WI38 (cell line): ENCODE measurements around the gene MTMR8.
"Not testable (repeated sequence)": the region's sequence is repeated elsewhere in the genome, so short reads cannot be mapped to it uniquely, and the experiment has no call there.

Source experiments
- H3K4me3 ChIP-seq: 2 replicates; pipeline ENCODE4 v1.5.1; 2011; ENCODE audit warnings: low read depth, mild to moderate bottlenecking, control low read depth, low read length
- CTCF ChIP-seq: IDR thresholded peaks from 2 replicates; pipeline ENCODE4 v1.5.1; 2012; ENCODE audit warnings: low read depth, mild to moderate bottlenecking, control low read depth, low read length

MTMR8 gene

GRCh38 chrX:64398088-64398487 is 2.8 kb upstream of the MTMR8 start:
- TF ChIP-seq CTCF = no peak

GRCh38 chrX:64395568-64395929 is 297 bp upstream of the MTMR8 start:
- no peak overlapping the region for H3K4me3 ChIP-seq
- TF ChIP-seq CTCF = no peak

More at GRCh38 chrX:64398088-64398487, 2.8 kb upstream of the MTMR8 start:
- no peak overlapping the region for H3K4me3 ChIP-seq

GRCh38 chrX:64394059-64394873 is 986 bp downstream of the MTMR8 start:
- no peak for TF ChIP-seq CTCF
- no peak overlapping the region for H3K4me3 ChIP-seq

GRCh38 chrX:64389489-64389888 is 5.8 kb downstream of the MTMR8 start:
- no peak for TF ChIP-seq CTCF
- no peak overlapping the region for H3K4me3 ChIP-seq

- H3K4me3 ChIP-seq = not testable (repeated sequence)
Observed at GRCh38 chrX:64380789-64381188, 14.5 kb downstream of the MTMR8 start.

- H3K4me3 ChIP-seq = no peak overlapping the region
- no peak for TF ChIP-seq CTCF
Observed at GRCh38 chrX:64379924-64380323, 15.3 kb downstream of the MTMR8 start.

GRCh38 chrX:64377753-64378152 is 17.5 kb downstream of the MTMR8 start:
- no peak overlapping the region for H3K4me3 ChIP-seq
- TF ChIP-seq CTCF = no peak

- H3K4me3 ChIP-seq = no peak overlapping the region
- no peak for TF ChIP-seq CTCF
Observed at GRCh38 chrX:64352081-64352480, 43.2 kb downstream of the MTMR8 start.
